ENCODE results near the gene CASP12. TPM values are rescaled to one million over a fixed set of nuclear protein-coding genes. Genes with fewer than 3 reads are reported as not detected.

Gene CASP12
- total RNA-seq, 2 experiments from 2014 or later: not detected

Other genes with a start within 250 kb of the CASP12 start
- gene CASP4, start 70.1 kb upstream of the CASP12 start, total RNA-seq: 10 to 100 TPM; 43.9 to 51.8 TPM
- not detected for gene CASP5, start 124.7 kb upstream of the CASP12 start, total RNA-seq
- 10 to 100 TPM; 38.9 to 40.1 TPM for gene CASP1, start 136.7 kb upstream of the CASP12 start, total RNA-seq
- 10 to 100 TPM; 16.9 to 17.6 TPM for gene CARD16, start 146.9 kb upstream of the CASP12 start, total RNA-seq
- gene CARD18, start 241.3 kb upstream of the CASP12 start, total RNA-seq: not detected

All from activated naive CD8-positive, alpha-beta T cell treated with anti-CD3 and anti-CD28 coated beads for 36 hours (primary cell).